Loucy (cell line): ENCODE data around the gene MT1B.

Source experiments
- EZH2phosphoT487 ChIP-seq: fragments of 200-600 bp; IDR thresholded peaks from 2 replicates; pipeline ENCODE4 v1.6.1; 2018; ENCODE audit warnings: antibody characterized with exemption, mild to moderate bottlenecking, moderate library complexity, borderline replicate concordance
- TF ChIP-seq, protein P1 (sequence below): fragments of 200-600 bp; sonication (generic); conservative IDR thresholded peaks from 2 replicates; pipeline ENCODE4 v1.5.1; 2014; ENCODE audit warnings: mild to moderate bottlenecking, antibody characterized with exemption, low read length

DNA sequence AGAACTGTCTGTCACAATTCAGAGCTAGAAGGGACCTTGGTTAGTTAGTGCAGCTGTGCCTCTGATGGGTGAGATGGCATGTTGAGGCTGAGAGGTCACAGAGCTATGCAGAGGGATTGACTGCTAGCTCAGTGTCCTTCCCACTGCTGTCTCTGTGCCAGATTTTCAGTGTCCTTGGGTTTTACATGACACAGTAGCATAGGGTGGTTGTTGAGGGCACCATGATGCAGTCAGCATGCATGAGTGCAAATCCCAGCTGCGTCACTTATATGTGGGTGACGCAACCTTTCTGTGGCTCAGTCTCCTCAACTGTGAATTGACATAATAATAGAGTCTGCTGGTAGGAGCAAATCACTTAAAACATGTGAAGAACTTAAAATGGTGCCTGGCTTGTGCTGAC lies 10.5 kb upstream of the MT1B start:
- TF ChIP-seq, protein P1, sequence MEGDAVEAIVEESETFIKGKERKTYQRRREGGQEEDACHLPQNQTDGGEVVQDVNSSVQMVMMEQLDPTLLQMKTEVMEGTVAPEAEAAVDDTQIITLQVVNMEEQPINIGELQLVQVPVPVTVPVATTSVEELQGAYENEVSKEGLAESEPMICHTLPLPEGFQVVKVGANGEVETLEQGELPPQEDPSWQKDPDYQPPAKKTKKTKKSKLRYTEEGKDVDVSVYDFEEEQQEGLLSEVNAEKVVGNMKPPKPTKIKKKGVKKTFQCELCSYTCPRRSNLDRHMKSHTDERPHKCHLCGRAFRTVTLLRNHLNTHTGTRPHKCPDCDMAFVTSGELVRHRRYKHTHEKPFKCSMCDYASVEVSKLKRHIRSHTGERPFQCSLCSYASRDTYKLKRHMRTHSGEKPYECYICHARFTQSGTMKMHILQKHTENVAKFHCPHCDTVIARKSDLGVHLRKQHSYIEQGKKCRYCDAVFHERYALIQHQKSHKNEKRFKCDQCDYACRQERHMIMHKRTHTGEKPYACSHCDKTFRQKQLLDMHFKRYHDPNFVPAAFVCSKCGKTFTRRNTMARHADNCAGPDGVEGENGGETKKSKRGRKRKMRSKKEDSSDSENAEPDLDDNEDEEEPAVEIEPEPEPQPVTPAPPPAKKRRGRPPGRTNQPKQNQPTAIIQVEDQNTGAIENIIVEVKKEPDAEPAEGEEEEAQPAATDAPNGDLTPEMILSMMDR: no peak
- no peak for TF ChIP-seq EZH2phosphoT487
